ENCODE results near the gene SMYD3.

SMYD3 gene

DNA sequence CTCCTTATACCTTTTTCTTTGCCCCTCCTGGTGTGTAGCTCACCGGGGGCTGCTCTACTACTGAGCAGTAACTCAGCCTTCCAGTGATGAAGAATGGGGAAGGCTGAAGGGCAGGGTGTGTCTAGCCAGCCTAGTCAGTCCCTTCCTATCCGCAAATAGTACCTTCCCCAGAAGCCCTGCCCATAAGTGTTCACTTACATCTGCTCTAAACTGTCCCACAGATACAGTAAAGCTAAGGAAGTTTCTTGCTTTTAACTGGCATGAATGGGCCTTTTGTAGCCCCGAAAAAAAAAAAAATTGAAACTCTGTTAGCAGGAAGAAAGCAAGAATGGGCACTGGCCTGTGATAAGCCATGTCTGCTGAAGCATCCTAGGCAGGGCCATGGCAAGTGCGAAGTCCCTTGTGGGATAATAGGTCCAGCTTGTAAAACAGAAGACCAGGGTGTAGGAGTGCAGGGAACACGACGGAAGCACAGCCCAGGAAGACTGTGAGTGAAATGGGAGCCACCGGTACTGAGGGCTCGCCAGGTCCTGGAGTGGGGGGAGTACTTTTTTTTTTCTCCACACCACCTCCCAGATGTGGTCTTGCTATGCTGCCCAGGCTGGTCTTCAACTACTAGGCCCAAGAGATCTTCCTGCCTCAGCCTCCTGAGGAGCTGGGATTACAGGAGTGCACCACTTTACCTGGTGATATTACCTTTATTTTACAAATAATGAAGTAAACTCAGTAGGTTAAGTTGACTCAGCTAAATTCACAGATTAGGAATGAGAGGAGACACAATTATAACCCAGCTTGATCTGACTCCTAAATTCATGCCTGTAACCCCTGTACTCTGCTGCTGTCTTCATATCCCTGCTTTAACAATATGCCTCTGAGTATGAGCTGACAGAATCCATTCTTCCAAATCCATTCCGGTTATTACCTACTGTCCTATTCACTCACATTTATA is 347.5 kb downstream of the SMYD3 start:
- TF ChIP-seq, protein P1, sequence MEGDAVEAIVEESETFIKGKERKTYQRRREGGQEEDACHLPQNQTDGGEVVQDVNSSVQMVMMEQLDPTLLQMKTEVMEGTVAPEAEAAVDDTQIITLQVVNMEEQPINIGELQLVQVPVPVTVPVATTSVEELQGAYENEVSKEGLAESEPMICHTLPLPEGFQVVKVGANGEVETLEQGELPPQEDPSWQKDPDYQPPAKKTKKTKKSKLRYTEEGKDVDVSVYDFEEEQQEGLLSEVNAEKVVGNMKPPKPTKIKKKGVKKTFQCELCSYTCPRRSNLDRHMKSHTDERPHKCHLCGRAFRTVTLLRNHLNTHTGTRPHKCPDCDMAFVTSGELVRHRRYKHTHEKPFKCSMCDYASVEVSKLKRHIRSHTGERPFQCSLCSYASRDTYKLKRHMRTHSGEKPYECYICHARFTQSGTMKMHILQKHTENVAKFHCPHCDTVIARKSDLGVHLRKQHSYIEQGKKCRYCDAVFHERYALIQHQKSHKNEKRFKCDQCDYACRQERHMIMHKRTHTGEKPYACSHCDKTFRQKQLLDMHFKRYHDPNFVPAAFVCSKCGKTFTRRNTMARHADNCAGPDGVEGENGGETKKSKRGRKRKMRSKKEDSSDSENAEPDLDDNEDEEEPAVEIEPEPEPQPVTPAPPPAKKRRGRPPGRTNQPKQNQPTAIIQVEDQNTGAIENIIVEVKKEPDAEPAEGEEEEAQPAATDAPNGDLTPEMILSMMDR (IDR thresholded peaks at IDR 0.05; ENCODE audit: control insufficient read depth, insufficient read depth, low read depth, low read length, missing control alignments) = no peak
- no peak overlapping the region for H3K4me3 ChIP-seq (ENCODE audit: control insufficient read depth, low read depth, low read length)
- DNase-seq (ENCODE audit: low read depth) = no peak

DNA sequence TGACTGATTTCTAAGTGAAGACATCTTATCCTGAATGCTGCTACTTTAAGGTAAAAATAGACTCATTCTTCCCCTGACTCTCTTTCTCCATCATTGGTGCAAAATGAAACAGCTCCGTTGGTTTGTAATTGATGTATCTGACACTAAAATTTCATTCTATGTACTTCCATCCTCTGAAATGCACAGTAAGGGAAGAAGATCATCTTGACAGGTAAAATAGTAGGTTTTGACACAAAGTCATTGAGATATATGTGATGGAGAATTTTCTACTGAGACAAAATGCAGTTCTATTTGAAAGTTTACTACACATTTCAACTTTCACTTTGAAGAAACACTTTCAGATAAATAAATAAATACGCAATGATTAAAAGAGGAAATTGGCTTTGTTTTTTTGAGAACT is 348.9 kb downstream of the SMYD3 start:
- DNase-seq (ENCODE audit: low read depth) = no peak
- no peak overlapping the region for H3K4me3 ChIP-seq (ENCODE audit: control insufficient read depth, low read depth, low read length)
- TF ChIP-seq, protein P1 (IDR thresholded peaks at IDR 0.05; ENCODE audit: control insufficient read depth, insufficient read depth, low read depth, low read length, missing control alignments) = no peak

DNA sequence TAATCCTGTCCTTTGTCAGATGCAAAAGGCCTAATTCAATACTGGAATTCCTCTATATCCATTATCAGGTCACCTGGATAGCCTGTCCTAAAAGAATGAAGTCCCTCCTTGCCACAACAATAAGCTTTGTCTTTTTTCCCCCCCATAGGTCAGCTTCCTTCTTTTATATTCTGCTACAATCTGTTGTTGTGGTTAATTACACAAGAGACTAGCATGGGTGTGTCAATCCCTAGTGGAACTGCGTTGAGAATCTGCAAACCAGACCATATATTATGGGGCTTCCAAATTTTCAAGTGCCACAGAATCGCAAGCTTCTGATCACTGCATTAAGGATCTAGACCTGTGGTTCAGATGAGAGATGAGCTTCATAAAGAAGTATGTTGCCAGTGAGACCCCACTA is 349.6 kb downstream of the SMYD3 start:
- DNase-seq (ENCODE audit: low read depth) = no peak
- TF ChIP-seq, protein P1 (IDR thresholded peaks at IDR 0.05; ENCODE audit: control insufficient read depth, insufficient read depth, low read depth, low read length, missing control alignments) = no peak
- H3K4me3 ChIP-seq (ENCODE audit: control insufficient read depth, low read depth, low read length) = no peak overlapping the region

DNA sequence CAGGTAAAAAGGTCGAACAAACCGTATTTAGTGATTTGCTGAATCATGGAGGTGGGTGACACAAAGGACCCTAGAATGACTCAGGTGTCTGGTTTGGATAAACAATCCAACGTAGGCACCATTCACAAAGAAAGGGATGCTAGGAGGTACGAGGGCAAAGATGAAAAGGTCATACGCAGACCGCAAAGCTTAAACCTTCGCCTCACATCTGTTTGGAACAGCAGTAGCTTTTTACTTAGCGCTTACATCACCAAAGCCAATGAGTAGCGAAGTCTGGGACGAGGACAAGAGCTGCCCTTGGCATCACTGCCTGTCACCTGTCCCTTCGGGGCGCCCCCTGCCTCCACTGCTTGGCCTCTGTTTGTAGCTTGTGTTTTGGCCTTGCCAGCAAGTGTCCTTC is 350.2 kb downstream of the SMYD3 start:
- no peak overlapping the region for H3K4me3 ChIP-seq (ENCODE audit: control insufficient read depth, low read depth, low read length)
- TF ChIP-seq, protein P1 (IDR thresholded peaks at IDR 0.05; ENCODE audit: control insufficient read depth, insufficient read depth, low read depth, low read length, missing control alignments) = no peak
- DNase-seq (ENCODE audit: low read depth) = no peak

DNA sequence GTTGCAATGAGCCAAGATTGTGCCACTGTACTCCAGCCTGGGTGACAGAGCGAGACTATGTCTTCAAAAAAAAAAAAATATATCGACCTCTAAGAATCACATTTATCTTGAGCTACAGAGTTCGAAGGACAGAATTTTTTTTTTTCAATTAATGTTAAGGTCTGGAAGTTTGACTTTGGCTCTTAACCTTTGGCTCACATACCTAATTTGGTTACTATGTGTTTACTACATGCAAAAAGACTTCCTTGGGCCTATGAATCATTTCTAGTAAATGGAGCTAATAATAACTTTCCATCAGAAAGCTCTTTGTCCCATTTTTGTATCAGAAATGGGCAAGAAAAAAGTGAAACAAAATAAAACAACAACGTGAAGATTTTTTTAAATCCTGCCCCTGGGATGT is 351.2 kb downstream of the SMYD3 start:
- DNase-seq (ENCODE audit: low read depth) = peak; percentile 3
- H3K4me3 ChIP-seq (ENCODE audit: control insufficient read depth, low read depth, low read length) = no peak overlapping the region
- TF ChIP-seq, protein P1 (IDR thresholded peaks at IDR 0.05; ENCODE audit: control insufficient read depth, insufficient read depth, low read depth, low read length, missing control alignments) = no peak

DNA sequence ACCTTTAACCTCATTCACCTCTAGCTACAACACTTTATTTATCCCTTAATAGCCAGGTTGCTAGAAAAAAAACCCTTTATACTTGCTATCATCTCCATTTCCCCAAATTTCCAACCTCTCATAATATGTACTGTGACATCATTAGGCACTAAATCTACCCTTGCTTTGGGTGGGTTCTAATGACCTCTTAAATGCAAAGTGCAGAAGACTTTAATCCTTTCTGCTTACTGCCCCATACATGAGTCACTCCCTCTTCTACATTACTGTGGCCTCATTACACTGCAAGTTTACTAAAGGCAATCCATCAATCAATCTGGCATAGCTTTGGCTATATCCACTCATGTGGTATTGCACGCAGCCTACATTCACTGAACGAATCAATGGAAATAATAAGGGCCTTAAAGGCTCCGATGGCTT is 353.3 kb downstream of the SMYD3 start:
- H3K4me3 ChIP-seq (ENCODE audit: control insufficient read depth, low read depth, low read length) = no peak overlapping the region
- TF ChIP-seq, protein P1 (IDR thresholded peaks at IDR 0.05; ENCODE audit: control insufficient read depth, insufficient read depth, low read depth, low read length, missing control alignments) = no peak
- DNase-seq (ENCODE audit: low read depth) = no peak
